ENCODE measurements around the gene PLAA. TPM values are rescaled to one million over a fixed set of nuclear protein-coding genes. Genes with fewer than 3 reads are reported as not detected.
A peak's percentile ranks its signal among the peaks of the same experiment; 100 is the strongest.

Gene PLAA
- total RNA-seq, 1 donor from 2014 or later, result 80.1 TPM

- H3K4me3 Mint-ChIP-seq, result no peak overlapping the region
- TF ChIP-seq CTCF (IDR thresholded peaks at IDR 0.05) (peak; percentile 51), EZH2phosphoT487 (IDR thresholded peaks at IDR 0.05) (no peak), EZH2 (IDR thresholded peaks at IDR 0.05) (no peak)
- H3K27ac Mint-ChIP-seq, result no peak overlapping the region
- DNase-seq (ENCODE audit: low spot score), result peak; percentile 7
- Histone ChIP-seq H4K20me1 (ENCODE audit: low read depth) (no peaks in the 10 kb centered on the region), H3K36me3 (peaks cover 15% of the 10 kb centered on the region), H3K27me3 (no peaks in the 10 kb centered on the region), H3K4me2 (no peak overlapping the region), H2AFZ (replicated peaks) (no peak overlapping the region), H3K9ac (no peak overlapping the region), H3K9me3 (ENCODE audit: low read depth) (no peaks in the 10 kb centered on the region), H3K27ac (no peak overlapping the region), H3K4me1 (no peaks in the 10 kb centered on the region), H3K79me2 (ENCODE audit: low read depth) (no peaks in the 10 kb centered on the region), H3K4me3 (no peak overlapping the region), H3F3A (ENCODE audit: low read depth) (no peaks in the 10 kb centered on the region)
- no peaks in the 10 kb centered on the region for H3K4me1 Mint-ChIP-seq
- no peaks in the 10 kb centered on the region for H3K27me3 Mint-ChIP-seq (ENCODE audit: insufficient read depth, low read depth)
- no peaks in the 10 kb centered on the region for H3K9me3 Mint-ChIP-seq
- H3K36me3 Mint-ChIP-seq, result peaks cover 12% of the 10 kb centered on the region
Measured at GRCh38 chr9:26863074-26863473, 84.0 kb downstream of the PLAA start.

GRCh38 chr9:26856413-26857032 is 90.5 kb downstream of the PLAA start:
- Mint-ChIP-seq H3K4me1 (no peaks in the 10 kb centered on the region), H3K4me3 (no peak overlapping the region), H3K9me3 (peaks cover 4% of the 10 kb centered on the region), H3K27me3 (ENCODE audit: insufficient read depth, low read depth) (no peaks in the 10 kb centered on the region), H3K36me3 (peaks cover 20% of the 10 kb centered on the region), H3K27ac (no peak overlapping the region)
- peaks cover 25% of the 10 kb centered on the region for H3K36me3 ChIP-seq
- H3K79me2 ChIP-seq (ENCODE audit: low read depth), result peaks cover 10% of the 10 kb centered on the region
- H3K4me2 ChIP-seq, result no peak overlapping the region
- H3K9ac ChIP-seq, result no peak overlapping the region
- H3K27ac ChIP-seq, result no peak overlapping the region
- no peaks in the 10 kb centered on the region for H4K20me1 ChIP-seq (ENCODE audit: low read depth)
- TF ChIP-seq EZH2 (IDR thresholded peaks at IDR 0.05), result no peak
- TF ChIP-seq CTCF (IDR thresholded peaks at IDR 0.05), result peak; percentile 87
- no peaks in the 10 kb centered on the region for H3K27me3 ChIP-seq
- no peaks in the 10 kb centered on the region for H3K9me3 ChIP-seq (ENCODE audit: low read depth)
- no peaks in the 10 kb centered on the region for H3F3A ChIP-seq (ENCODE audit: low read depth)
- no peak overlapping the region for H2AFZ ChIP-seq (replicated peaks)
- H3K4me1 ChIP-seq, result no peaks in the 10 kb centered on the region
- DNase-seq (ENCODE audit: low spot score), result peak; percentile 71
- H3K4me3 ChIP-seq, result no peak overlapping the region

Small RNA genes within 50 kb of the gene (small RNA-seq; reads per million reads assigned to genes)
- not detected for gene RN7SL100P

Other genes starting within 250 kb of the PLAA start
- 30.1 and 44.1 TPM in 2 replicates for gene CAAP1, start 54.4 kb downstream of the PLAA start, total RNA-seq (ENCODE audit: low replicate concordance)
- gene IFT74, start 9.2 kb upstream of the PLAA start, total RNA-seq (ENCODE audit: low replicate concordance), result 51.5 and 81.2 TPM in 2 replicates
- gene LRRC19, start 58.4 kb upstream of the PLAA start, total RNA-seq (ENCODE audit: low replicate concordance), result not detected in 2 replicates
- 12.3 and 14.6 TPM in 2 replicates for gene TEK, start 162.0 kb upstream of the PLAA start, total RNA-seq (ENCODE audit: low replicate concordance)